HepG2 (cell line): ENCODE results near the gene PRR5L. TPM values are rescaled to one million over a fixed set of nuclear protein-coding genes. Genes with fewer than 3 reads are reported as not detected.
A peak's percentile ranks its signal among the peaks of the same experiment; 100 is the strongest.

Experiments used
- FOXM1 ChIP-seq: sonication (generic); formaldehyde crosslinking; IDR thresholded peaks from 2 replicates; pipeline ENCODE4 v1.5.0; 2020; ENCODE audit warnings: missing genetic modification reagents
- HDAC6 ChIP-seq: fragments of 200-600 bp; sonication (generic); IDR thresholded peaks from 2 replicates; pipeline ENCODE4 v1.7.0; 2017; ENCODE audit warnings: mild to moderate bottlenecking, antibody characterized with exemption, low read length, low read depth
- HOXD1 ChIP-seq: sonication (generic); formaldehyde crosslinking; IDR thresholded peaks from 2 replicates; pipeline ENCODE4 v1.5.0; 2020; ENCODE audit warnings: missing genetic modification reagents
- IRX3 ChIP-seq: sonication (generic); formaldehyde crosslinking; IDR thresholded peaks from 2 replicates; pipeline ENCODE4 v1.8.1; 2023; ENCODE audit warnings: mild to moderate bottlenecking, low read depth, missing genetic modification reagents, borderline replicate concordance
- SP1 ChIP-seq, 2 experiments: fragments of 450-650 bp in 1 of 2; sonication (generic) in 1 of 2; formaldehyde crosslinking in 1 of 2; IDR thresholded peaks; 2 replicates each; pipeline versions ENCODE4 v1.4.0 to v1.6.1; 2016 to 2020; ENCODE audit warnings: missing genetic modification reagents in 1 of 2
- SP140L ChIP-seq: sonication (generic); formaldehyde crosslinking; IDR thresholded peaks from 2 replicates; pipeline ENCODE4 v1.4.0; 2020; ENCODE audit warnings: missing genetic modification reagents, borderline replicate concordance
- SP5 ChIP-seq: IDR thresholded peaks from 2 replicates; pipeline ENCODE4 v1.6.1; 2016; ENCODE audit warnings: low read depth, borderline replicate concordance
- XBP1 ChIP-seq: sonication (generic); formaldehyde crosslinking; IDR thresholded peaks from 2 replicates; pipeline ENCODE4 v1.5.0; 2020; ENCODE audit warnings: missing genetic modification reagents
- ZNF124 ChIP-seq: sonication (generic); formaldehyde crosslinking; IDR thresholded peaks from 2 replicates; pipeline ENCODE4 v1.4.0; 2020; ENCODE audit warnings: missing genetic modification reagents
- ZNF205 ChIP-seq: IDR thresholded peaks from 2 replicates; pipeline ENCODE4 v1.6.1; 2018; ENCODE audit warnings: missing biosample characterization, missing genetic modification reagents
- ZNF567 ChIP-seq: sonication (generic); formaldehyde crosslinking; IDR thresholded peaks from 2 replicates; pipeline ENCODE4 v1.8.1; 2023; ENCODE audit warnings: mild to moderate bottlenecking, missing genetic modification reagents, borderline replicate concordance
- ZNF709 ChIP-seq: sonication (generic); formaldehyde crosslinking; IDR thresholded peaks from 2 replicates; pipeline ENCODE4 v1.5.0; 2020; ENCODE audit warnings: mild to moderate bottlenecking, missing genetic modification reagents
- polyA plus RNA-seq, 8 experiments: library from polyadenylated mRNA; depleted of rRNA in 3 of 8; stranded (reverse) in 7 of 8; unstranded in 1 of 8; fragments of >200 nt; fragmentation: Illumina TruSeq in 4 of 8; extraction: Trizol in 4 of 8; gene quantifications; 2 replicates each; pipeline versions ENCODE4 v1.2.1 to v1.2.3, GENCODE V29; 2011 to 2016; ENCODE audit warnings: low read depth in 4 of 8, missing spikeins in 1 of 8, mixed read lengths in 1 of 8; ENCODE audit not compliant: insufficient read depth in 1 of 8
- total RNA-seq, 5 experiments: library from RNA; depleted of rRNA; stranded (reverse); fragments of >200 nt; fragmentation: Illumina TruSeq; extraction: Trizol; gene quantifications; 2 replicates each; pipeline ENCODE4 v1.2.3, GENCODE V29; 2016; ENCODE audit warnings: low read depth in 1 of 5
- TF ChIP-seq, protein P1 (sequence below): sonication (generic); formaldehyde crosslinking; IDR thresholded peaks from 2 replicates; pipeline ENCODE4 v1.5.0; 2020; ENCODE audit warnings: missing genetic modification reagents, mild to moderate bottlenecking, borderline replicate concordance
- TF ChIP-seq, protein P2 (sequence below): sonication (generic); formaldehyde crosslinking; IDR thresholded peaks from 2 replicates; pipeline ENCODE4 v1.9.0; 2021; ENCODE audit warnings: missing genetic modification reagents, borderline replicate concordance
- TF ChIP-seq, protein P3 (sequence below): sonication (generic); formaldehyde crosslinking; IDR thresholded peaks from 2 replicates; pipeline ENCODE4 v1.8.0; 2022; ENCODE audit warnings: missing genetic modification reagents, mild to moderate bottlenecking, inconsistent platforms, borderline replicate concordance
- TF ChIP-seq, protein P4 (sequence below): IDR thresholded peaks from 2 replicates; pipeline ENCODE4 v1.4.0; 2020; ENCODE audit warnings: mild to moderate bottlenecking, missing genetic modification reagents
- TF ChIP-seq, protein P5 (sequence below): sonication (generic); formaldehyde crosslinking; IDR thresholded peaks from 2 replicates; pipeline ENCODE4 v1.4.0; 2020; ENCODE audit warnings: missing genetic modification reagents

PRR5L gene
- total and polyA plus RNA-seq, 2 of the 13 experiments (the other 11 are each of a cell fraction or from before 2014, with no cell fraction given), result 0.16 TPM; not detected in 1

DNA sequence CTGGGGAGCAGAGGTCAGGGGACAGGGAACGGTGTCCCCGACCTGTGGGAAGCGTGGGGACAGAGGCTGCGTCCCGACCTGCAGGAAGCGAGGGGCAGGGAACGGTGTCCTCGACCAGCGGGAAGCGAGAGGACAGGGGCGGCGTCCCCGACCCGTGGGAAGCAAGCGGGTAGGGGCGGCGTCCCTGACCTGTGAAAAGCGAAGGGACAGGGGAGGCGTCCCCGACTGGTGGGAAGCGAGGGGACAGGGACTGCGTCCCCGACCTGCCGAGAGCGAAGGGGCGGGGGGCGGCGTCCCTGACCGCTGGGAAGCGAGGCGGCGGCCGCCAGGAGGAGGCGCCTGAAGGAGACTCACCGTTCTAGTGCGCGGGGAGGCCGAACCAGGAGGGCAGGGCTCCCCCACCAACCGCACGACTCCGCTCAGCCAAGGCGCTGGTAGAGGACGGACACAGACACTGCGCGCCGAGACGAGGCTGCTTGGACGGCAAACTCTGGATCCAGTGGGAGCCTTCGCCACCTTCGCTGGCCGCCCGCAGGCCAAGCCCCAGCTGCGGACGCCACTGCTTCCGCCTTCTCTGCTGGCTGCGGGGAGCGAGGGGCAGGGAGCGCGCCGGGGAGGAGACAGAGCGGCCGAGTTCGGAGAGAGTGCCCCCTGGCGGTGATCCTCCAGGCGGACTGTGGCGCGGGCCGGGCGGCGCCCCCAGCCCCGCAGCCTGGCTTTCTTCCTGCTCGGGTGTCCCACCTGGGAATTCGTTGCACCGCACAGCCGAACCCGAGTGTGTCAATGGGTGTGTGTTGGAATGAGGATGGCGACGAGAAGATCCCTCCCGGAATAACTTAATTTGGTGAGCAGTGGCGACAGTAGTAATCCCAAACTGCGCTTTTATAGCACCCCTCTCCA, 213.9 kb downstream of the PRR5L start, which contains the start of gene TRAF6 (continued):
- TF ChIP-seq ZNF124 (CRISPR knock-in tag) (no peak; the same call in 1 of the 2 replicates), SP140L (CRISPR knock-in tag) (no peak), HOXD1 (peak; percentile 81; the same call in 1 of the 2 replicates), HDAC6 (no peak), SP5 (CRISPR knock-in tag) (peak; percentile 35; the same call in 1 of the 2 replicates), ZNF709 (CRISPR knock-in tag) (peak; percentile 61; the same call in 1 of the 2 replicates), ZNF567 (CRISPR knock-in tag) (peak; percentile 39; the same call in 1 of the 2 replicates), XBP1 (CRISPR knock-in tag) (no peak), ZNF205 (CRISPR knock-in tag) (peak; percentile 84; the same call in 1 of the 2 replicates), SP1 (IDR thresholded peaks at IDR 0.05) (no peak), SP1 (CRISPR knock-in tag; IDR thresholded peaks at IDR 0.05) (0 out of 2 replicates have a peak, but pooled peaks have one; percentile 40), IRX3 (CRISPR knock-in tag) (0 out of 2 replicates have a peak, but pooled peaks have one; percentile 63), FOXM1 (CRISPR knock-in tag) (0 out of 2 replicates have a peak, but pooled peaks have one; percentile 25)
- TF ChIP-seq, protein P1, sequence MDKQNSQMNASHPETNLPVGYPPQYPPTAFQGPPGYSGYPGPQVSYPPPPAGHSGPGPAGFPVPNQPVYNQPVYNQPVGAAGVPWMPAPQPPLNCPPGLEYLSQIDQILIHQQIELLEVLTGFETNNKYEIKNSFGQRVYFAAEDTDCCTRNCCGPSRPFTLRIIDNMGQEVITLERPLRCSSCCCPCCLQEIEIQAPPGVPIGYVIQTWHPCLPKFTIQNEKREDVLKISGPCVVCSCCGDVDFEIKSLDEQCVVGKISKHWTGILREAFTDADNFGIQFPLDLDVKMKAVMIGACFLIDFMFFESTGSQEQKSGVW, result no peak
- TF ChIP-seq, protein P2, sequence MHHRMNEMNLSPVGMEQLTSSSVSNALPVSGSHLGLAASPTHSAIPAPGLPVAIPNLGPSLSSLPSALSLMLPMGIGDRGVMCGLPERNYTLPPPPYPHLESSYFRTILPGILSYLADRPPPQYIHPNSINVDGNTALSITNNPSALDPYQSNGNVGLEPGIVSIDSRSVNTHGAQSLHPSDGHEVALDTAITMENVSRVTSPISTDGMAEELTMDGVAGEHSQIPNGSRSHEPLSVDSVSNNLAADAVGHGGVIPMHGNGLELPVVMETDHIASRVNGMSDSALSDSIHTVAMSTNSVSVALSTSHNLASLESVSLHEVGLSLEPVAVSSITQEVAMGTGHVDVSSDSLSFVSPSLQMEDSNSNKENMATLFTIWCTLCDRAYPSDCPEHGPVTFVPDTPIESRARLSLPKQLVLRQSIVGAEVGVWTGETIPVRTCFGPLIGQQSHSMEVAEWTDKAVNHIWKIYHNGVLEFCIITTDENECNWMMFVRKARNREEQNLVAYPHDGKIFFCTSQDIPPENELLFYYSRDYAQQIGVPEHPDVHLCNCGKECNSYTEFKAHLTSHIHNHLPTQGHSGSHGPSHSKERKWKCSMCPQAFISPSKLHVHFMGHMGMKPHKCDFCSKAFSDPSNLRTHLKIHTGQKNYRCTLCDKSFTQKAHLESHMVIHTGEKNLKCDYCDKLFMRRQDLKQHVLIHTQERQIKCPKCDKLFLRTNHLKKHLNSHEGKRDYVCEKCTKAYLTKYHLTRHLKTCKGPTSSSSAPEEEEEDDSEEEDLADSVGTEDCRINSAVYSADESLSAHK (CRISPR knock-in tag), result no peak
- TF ChIP-seq, protein P3, sequence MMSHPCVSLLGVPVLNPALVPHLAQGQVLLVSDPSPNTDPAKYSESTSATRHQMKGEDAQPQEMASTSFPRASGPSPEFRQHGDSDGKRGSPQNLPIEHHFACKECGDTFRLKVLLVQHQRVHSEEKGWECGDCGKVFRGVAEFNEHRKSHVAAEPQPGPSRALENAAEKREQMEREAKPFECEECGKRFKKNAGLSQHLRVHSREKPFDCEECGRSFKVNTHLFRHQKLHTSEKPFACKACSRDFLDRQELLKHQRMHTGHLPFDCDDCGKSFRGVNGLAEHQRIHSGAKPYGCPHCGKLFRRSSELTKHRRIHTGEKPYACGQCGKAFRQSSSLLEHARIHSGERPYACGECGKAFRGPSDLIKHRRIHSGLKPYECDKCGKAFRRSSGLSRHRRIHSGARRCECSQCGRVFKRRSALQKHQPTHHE, result peak; percentile 93
- TF ChIP-seq, protein P4, sequence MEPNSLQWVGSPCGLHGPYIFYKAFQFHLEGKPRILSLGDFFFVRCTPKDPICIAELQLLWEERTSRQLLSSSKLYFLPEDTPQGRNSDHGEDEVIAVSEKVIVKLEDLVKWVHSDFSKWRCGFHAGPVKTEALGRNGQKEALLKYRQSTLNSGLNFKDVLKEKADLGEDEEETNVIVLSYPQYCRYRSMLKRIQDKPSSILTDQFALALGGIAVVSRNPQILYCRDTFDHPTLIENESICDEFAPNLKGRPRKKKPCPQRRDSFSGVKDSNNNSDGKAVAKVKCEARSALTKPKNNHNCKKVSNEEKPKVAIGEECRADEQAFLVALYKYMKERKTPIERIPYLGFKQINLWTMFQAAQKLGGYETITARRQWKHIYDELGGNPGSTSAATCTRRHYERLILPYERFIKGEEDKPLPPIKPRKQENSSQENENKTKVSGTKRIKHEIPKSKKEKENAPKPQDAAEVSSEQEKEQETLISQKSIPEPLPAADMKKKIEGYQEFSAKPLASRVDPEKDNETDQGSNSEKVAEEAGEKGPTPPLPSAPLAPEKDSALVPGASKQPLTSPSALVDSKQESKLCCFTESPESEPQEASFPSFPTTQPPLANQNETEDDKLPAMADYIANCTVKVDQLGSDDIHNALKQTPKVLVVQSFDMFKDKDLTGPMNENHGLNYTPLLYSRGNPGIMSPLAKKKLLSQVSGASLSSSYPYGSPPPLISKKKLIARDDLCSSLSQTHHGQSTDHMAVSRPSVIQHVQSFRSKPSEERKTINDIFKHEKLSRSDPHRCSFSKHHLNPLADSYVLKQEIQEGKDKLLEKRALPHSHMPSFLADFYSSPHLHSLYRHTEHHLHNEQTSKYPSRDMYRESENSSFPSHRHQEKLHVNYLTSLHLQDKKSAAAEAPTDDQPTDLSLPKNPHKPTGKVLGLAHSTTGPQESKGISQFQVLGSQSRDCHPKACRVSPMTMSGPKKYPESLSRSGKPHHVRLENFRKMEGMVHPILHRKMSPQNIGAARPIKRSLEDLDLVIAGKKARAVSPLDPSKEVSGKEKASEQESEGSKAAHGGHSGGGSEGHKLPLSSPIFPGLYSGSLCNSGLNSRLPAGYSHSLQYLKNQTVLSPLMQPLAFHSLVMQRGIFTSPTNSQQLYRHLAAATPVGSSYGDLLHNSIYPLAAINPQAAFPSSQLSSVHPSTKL, result peak; percentile 70; the same call in 1 of the 2 replicates
- TF ChIP-seq, protein P5, sequence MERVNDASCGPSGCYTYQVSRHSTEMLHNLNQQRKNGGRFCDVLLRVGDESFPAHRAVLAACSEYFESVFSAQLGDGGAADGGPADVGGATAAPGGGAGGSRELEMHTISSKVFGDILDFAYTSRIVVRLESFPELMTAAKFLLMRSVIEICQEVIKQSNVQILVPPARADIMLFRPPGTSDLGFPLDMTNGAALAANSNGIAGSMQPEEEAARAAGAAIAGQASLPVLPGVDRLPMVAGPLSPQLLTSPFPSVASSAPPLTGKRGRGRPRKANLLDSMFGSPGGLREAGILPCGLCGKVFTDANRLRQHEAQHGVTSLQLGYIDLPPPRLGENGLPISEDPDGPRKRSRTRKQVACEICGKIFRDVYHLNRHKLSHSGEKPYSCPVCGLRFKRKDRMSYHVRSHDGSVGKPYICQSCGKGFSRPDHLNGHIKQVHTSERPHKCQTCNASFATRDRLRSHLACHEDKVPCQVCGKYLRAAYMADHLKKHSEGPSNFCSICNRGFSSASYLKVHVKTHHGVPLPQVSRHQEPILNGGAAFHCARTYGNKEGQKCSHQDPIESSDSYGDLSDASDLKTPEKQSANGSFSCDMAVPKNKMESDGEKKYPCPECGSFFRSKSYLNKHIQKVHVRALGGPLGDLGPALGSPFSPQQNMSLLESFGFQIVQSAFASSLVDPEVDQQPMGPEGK (CRISPR knock-in tag), result peak; percentile 77
